ENCODE results near the gene GLB1L. TPM values are rescaled to one million over a fixed set of nuclear protein-coding genes. Genes with fewer than 3 reads are reported as not detected.
A peak's percentile ranks its signal among the peaks of the same experiment; 100 is the strongest.

The GLB1L gene
- total RNA-seq, 1 donor from 2014 or later = 1.7 TPM

GRCh38 chr2:219218732-219219701, 26.2 kb downstream of the GLB1L start, which contains the start of gene ABCB6:
Gene ABCB6, minus strand, starts transcription at chr2:219218958. Its CDS starts 285 bp downstream, at chr2:219218673.
- TF ChIP-seq CTCF (IDR thresholded peaks at IDR 0.05; ENCODE audit: borderline replicate concordance) = no peak
- H3K36me3 ChIP-seq = peaks cover 66% of the 10 kb centered on the region
- H3K27me3 ChIP-seq (ENCODE audit: low read depth) = no peaks in the 10 kb centered on the region
- H3K27ac ChIP-seq (replicated peaks) = peak within 1 kb of the TSS; percentile 98
- peak within 1 kb of the TSS; percentile 75 for H3K4me3 ChIP-seq
- intact Hi-C loops (cut with micrococcal nuclease) = no loop called here
- H3K4me1 ChIP-seq = peaks cover 40% of the 10 kb centered on the region
- DNase-seq = peak; percentile 98
- no peaks in the 10 kb centered on the region for H3K9me3 ChIP-seq (replicated peaks)

GRCh38 chr2:219218217-219218731, 27.0 kb downstream of the GLB1L start:
- peaks cover 66% of the 10 kb centered on the region for H3K36me3 ChIP-seq
- no peaks in the 10 kb centered on the region for H3K27me3 ChIP-seq (ENCODE audit: low read depth)
- peak; percentile 66 for DNase-seq
- peak overlapping the region; percentile 98 for H3K27ac ChIP-seq (replicated peaks)
- H3K4me3 ChIP-seq = peak overlapping the region; percentile 75
- no peak for TF ChIP-seq CTCF (IDR thresholded peaks at IDR 0.05; ENCODE audit: borderline replicate concordance)
- H3K9me3 ChIP-seq (replicated peaks) = no peaks in the 10 kb centered on the region
- intact Hi-C loops (cut with micrococcal nuclease) = no loop called here
- peaks cover 40% of the 10 kb centered on the region for H3K4me1 ChIP-seq

- H3K9me3 ChIP-seq (replicated peaks) = no peaks in the 10 kb centered on the region
- no peak for DNase-seq
- H3K36me3 ChIP-seq = peaks cover 64% of the 10 kb centered on the region
- peaks cover 40% of the 10 kb centered on the region for H3K4me1 ChIP-seq
- no peak for TF ChIP-seq CTCF (IDR thresholded peaks at IDR 0.05; ENCODE audit: borderline replicate concordance)
- H3K27ac ChIP-seq (replicated peaks) = no peak overlapping the region
- intact Hi-C loops (cut with micrococcal nuclease) = no loop called here
- no peaks in the 10 kb centered on the region for H3K27me3 ChIP-seq (ENCODE audit: low read depth)
- no peak overlapping the region for H3K4me3 ChIP-seq
Measured at GRCh38 chr2:219216535-219216915, 28.7 kb downstream of the GLB1L start.

- Histone ChIP-seq H3K4me1 (peaks cover 40% of the 10 kb centered on the region), H3K36me3 (peaks cover 61% of the 10 kb centered on the region), H3K27me3 (ENCODE audit: low read depth) (no peaks in the 10 kb centered on the region), H3K27ac (replicated peaks) (no peak overlapping the region), H3K9me3 (replicated peaks) (no peaks in the 10 kb centered on the region), H3K4me3 (no peak overlapping the region)
- DNase-seq = no peak
- no peak for TF ChIP-seq CTCF (IDR thresholded peaks at IDR 0.05; ENCODE audit: borderline replicate concordance)
- intact Hi-C loops (cut with micrococcal nuclease) = no loop called here
Measured at GRCh38 chr2:219215871-219216534, 29.2 kb downstream of the GLB1L start.

- intact Hi-C loops (cut with micrococcal nuclease) = no loop called here
Measured at GRCh38 chr2:219214786-219215185, 30.5 kb downstream of the GLB1L start.

More at GRCh38 chr2:219214786-219215185, 30.5 kb downstream of the GLB1L start:
- H3K36me3 ChIP-seq = peaks cover 60% of the 10 kb centered on the region
- H3K9me3 ChIP-seq (replicated peaks) = no peaks in the 10 kb centered on the region
- H3K4me1 ChIP-seq = peaks cover 32% of the 10 kb centered on the region
- TF ChIP-seq CTCF (IDR thresholded peaks at IDR 0.05; ENCODE audit: borderline replicate concordance) = no peak
- no peak overlapping the region for H3K27ac ChIP-seq (replicated peaks)
- no peak for DNase-seq
- H3K27me3 ChIP-seq (ENCODE audit: low read depth) = no peaks in the 10 kb centered on the region
- no peak overlapping the region for H3K4me3 ChIP-seq

Measured in left ventricle myocardium inferior (tissue), 1 donor.